GM21360 (cell line): ENCODE results near the gene NSMCE1.

Source experiments
- ATAC-seq: cut with Tn5 transposase; IDR thresholded peaks from one replicate; pipeline ENCODE4 v1.9.1; 2021; ENCODE audit warnings: mild to moderate bottlenecking, moderate library complexity; ENCODE audit not compliant: unreplicated experiment

The NSMCE1 gene

GRCh38 chr16:27268376-27269299, at the start of gene NSMCE1:
Gene NSMCE1, minus strand, starts transcription at chr16:27268772. Its CDS starts 11,202 bp downstream, at chr16:27257570.
- peak; percentile 92 for ATAC-seq

- no peak for ATAC-seq
Observed at GRCh38 chr16:27317738-27318391, 49.3 kb upstream of the NSMCE1 start.

- no peak for ATAC-seq
Observed at GRCh38 chr16:27317320-27317719, 48.7 kb upstream of the NSMCE1 start.

DNA sequence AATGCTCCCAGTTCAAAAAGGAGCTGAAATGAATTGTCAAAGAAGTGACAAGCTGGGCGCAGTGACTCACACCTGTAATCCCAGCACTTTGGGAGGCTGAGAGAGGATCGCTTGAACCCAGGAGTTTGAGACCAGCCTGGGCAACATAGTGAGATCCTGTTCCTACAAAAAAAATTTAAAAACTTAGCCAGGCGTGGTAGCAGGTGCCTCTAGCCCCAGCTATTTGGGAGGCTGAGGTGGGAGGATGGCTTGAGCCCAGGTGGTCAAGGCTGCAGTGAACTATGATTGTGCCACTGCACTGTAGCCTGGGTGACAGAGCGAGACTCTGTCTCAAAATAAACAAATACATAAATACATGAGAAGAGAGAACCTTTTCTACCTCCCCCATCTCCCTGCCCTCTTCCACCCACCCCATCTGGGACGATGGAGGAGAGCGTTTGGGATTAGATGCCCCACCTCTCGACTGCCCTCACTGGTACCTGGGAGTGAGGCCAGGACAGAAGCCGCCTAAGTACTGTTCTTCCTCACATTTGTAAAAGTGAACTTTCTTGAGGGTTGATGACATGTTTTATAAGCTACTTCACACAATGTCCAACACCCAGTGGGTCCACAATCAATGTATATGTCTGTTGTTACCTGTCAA, 47.6 kb upstream of the NSMCE1 start:
- no peak for ATAC-seq

- ATAC-seq = no peak
Observed at GRCh38 chr16:27315333-27316037, 46.9 kb upstream of the NSMCE1 start.

DNA sequence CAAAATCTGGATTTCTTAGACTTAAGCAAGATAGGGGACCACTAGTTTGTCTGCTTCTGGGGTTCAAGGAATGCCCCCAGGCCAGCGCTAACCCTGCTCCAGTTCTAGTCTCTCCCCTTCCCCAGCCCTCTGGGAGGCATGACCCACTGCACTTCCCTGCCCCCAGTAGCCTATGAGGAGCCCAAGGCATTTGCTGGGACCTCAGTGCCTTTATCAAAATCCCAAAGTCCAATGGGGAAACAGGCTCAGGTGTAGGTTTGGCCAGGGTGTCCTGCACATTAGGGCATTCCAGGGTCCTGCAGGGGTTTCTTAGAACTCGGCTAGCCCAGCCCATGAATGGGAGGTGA, 46.4 kb upstream of the NSMCE1 start:
- ATAC-seq = no peak

DNA sequence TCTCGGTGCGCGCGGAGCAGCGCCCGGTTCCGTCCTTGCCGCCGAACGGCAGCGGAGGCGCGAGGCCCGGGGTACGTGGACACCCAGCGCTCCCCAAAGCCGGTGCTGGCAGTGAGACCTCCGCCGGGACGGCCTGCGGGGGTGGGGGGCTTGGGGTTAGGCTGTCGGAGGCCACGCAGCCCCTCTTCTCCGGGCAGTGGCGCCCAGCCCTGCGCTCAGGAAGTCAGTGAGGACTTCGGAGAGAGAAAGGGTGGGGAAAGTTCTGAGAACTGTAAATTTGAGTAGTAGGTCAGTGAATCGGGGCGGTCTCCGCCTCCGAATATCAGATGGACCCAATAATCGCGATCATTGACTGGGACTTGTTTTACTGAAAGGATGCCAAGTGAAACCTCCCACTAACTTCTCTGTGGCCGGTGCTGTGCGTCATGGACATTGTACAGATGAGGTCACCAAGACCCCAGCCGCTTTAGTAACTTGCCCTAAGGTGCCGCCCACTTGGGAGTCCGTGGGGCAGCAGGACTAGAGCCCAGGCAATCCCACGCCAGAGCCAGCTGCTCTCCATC, 45.7 kb upstream of the NSMCE1 start:
- peak; percentile 24 for ATAC-seq

GRCh38 chr16:27313422-27314160, 45.0 kb upstream of the NSMCE1 start, which contains the start of gene IL4R:
Gene IL4R, plus strand, starts transcription at chr16:27313974. Its CDS starts 26,230 bp downstream, at chr16:27340204.
- ATAC-seq = peak; percentile 43

GRCh38 chr16:27312580-27313421, 44.2 kb upstream of the NSMCE1 start:
- ATAC-seq = no peak

- no peak for ATAC-seq
Observed at GRCh38 chr16:27311897-27312303, 43.3 kb upstream of the NSMCE1 start.

- no peak for ATAC-seq
Observed at GRCh38 chr16:27311448-27311830, 42.9 kb upstream of the NSMCE1 start.

GRCh38 chr16:27310576-27311447, 42.2 kb upstream of the NSMCE1 start:
- ATAC-seq = no peak

- ATAC-seq = no peak
Observed at GRCh38 chr16:27308792-27309191, 40.2 kb upstream of the NSMCE1 start.

- ATAC-seq = no peak
Observed at GRCh38 chr16:27305839-27306442, 37.4 kb upstream of the NSMCE1 start.

GRCh38 chr16:27304881-27305745, 36.5 kb upstream of the NSMCE1 start:
- no peak for ATAC-seq

- no peak for ATAC-seq
Observed at GRCh38 chr16:27304102-27304501, 35.5 kb upstream of the NSMCE1 start.
